Cardiac fibroblast (primary cell): Measurements from ENCODE around the gene NABP1.

Experiments
- DNase-seq, 2 donors: peaks; one replicate each; pipeline versions ENCODE4 v3.0.0 to v3.0.0-alpha.2; 2010; ENCODE audit warnings: low read depth in 2 of 2
- H3K4me3 ChIP-seq, 2 donors: replicated peaks in 1 of 2; 1 replicate in 1 of 2; 2 replicates in 1 of 2; pipeline ENCODE4 v1.5.1; 2011; ENCODE audit warnings: low read depth in 2 of 2, low read length in 2 of 2, mild to moderate bottlenecking in 2 of 2, moderate library complexity in 1 of 2
- CTCF ChIP-seq: IDR thresholded peaks from one replicate; pipeline ENCODE4 v1.5.1; 2011; ENCODE audit warnings: low read depth, mild to moderate bottlenecking, low read length, inconsistent platforms

Gene NABP1

GRCh38 chr2:191677646-191678436 is at the start of gene NABP1:
NABP1 (plus strand) TSS chr2:191678136; CDS start chr2:191678615, 479 bp downstream.
- peak within 1 kb of the TSS; percentile 75 to 82 for H3K4me3 ChIP-seq
- no peak for TF ChIP-seq CTCF
- peak; percentile 97 to 99 for DNase-seq

- no peak for DNase-seq
- H3K4me3 ChIP-seq = no peak overlapping the region
- TF ChIP-seq CTCF = no peak
Measured at GRCh38 chr2:191629001-191629453, 48.9 kb upstream of the NABP1 start.

GRCh38 chr2:191629976-191630712 is 47.8 kb upstream of the NABP1 start:
- no peak for DNase-seq
- no peak for TF ChIP-seq CTCF
- no peak overlapping the region for H3K4me3 ChIP-seq

- TF ChIP-seq CTCF = no peak
- DNase-seq = peak; percentile 50 to 87
- no peak overlapping the region for H3K4me3 ChIP-seq
Measured at GRCh38 chr2:191631754-191632153, 46.2 kb upstream of the NABP1 start.

GRCh38 chr2:191632426-191632825 is 45.5 kb upstream of the NABP1 start:
- DNase-seq = no peak
- H3K4me3 ChIP-seq = no peak overlapping the region
- TF ChIP-seq CTCF = no peak

GRCh38 chr2:191634791-191635190 is 43.1 kb upstream of the NABP1 start:
- no peak overlapping the region for H3K4me3 ChIP-seq
- DNase-seq = no peak
- no peak for TF ChIP-seq CTCF
